GM12874 (cell line): ENCODE results near the gene SGIP1.

Source experiments
- CTCF ChIP-seq: IDR thresholded peaks from 2 replicates; pipeline ENCODE4 v1.5.1; 2011; ENCODE audit warnings: low read depth, mild to moderate bottlenecking, control low read depth, low read length, moderate library complexity; ENCODE audit not compliant: insufficient read depth

Gene SGIP1

GRCh38 chr1:66757722-66758240, 223.8 kb downstream of the SGIP1 start:
- TF ChIP-seq CTCF = no peak

- no peak for TF ChIP-seq CTCF
These were observed 224.3 kb downstream of the SGIP1 start for GRCh38 chr1:66758241-66758755.

GRCh38 chr1:66760506-66760905, 226.6 kb downstream of the SGIP1 start:
- TF ChIP-seq CTCF = no peak

GRCh38 chr1:66761221-66761620, 227.3 kb downstream of the SGIP1 start:
- TF ChIP-seq CTCF = no peak

GRCh38 chr1:66764994-66765578, 231.1 kb downstream of the SGIP1 start:
- peak; percentile 48; the same call in 1 of the 2 replicates for TF ChIP-seq CTCF

GRCh38 chr1:66767626-66768025, 233.7 kb downstream of the SGIP1 start:
- TF ChIP-seq CTCF = no peak

- no peak for TF ChIP-seq CTCF
These were observed 235.0 kb downstream of the SGIP1 start for GRCh38 chr1:66768965-66769364.
